SW480 (cell line): ENCODE results near the gene SIRT7.
"Not testable (repeated sequence)": the region's sequence is repeated elsewhere in the genome, so short reads cannot be mapped to it uniquely, and the experiment has no call there.

Source experiments
- DNase-seq: peaks from one replicate; pipeline ENCODE4 v3.0.0-alpha.2; 2016; ENCODE audit warnings: low spot score

SIRT7 gene

DNA sequence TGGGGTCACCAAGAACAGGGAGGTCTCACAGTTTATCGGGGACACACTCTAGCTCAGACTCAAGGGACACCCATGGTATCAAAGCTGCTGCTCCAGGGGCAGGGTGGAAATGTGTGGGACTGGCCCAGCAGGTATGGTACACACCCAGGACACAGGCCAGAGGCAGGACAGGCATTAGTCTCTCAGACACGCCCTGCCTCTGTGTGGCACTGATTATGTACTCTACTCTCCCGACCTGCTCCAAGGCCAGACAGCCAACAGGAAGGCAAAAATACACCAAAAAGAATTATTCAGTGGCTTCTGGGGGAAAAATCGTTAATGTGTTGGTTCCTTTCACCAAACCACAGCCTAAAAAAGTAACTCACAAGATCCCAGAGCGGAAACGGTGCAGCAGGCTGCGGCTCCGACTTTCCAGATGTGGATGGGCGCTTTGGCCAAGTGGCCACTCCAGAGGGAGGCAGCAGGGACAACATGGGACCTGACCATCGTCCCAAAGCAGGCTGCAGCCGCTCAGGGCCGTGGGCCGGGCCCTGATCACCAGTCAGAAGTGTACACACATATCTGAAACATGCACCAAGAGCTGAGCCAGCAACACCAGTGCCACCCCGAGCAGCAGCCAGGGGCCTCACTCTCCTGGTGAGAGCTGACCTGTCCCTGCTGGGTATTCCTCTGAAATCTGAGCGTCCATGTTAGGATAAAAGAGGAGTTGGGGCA, 1.0 kb upstream of the SIRT7 start:
- DNase-seq, result no peak

DNA sequence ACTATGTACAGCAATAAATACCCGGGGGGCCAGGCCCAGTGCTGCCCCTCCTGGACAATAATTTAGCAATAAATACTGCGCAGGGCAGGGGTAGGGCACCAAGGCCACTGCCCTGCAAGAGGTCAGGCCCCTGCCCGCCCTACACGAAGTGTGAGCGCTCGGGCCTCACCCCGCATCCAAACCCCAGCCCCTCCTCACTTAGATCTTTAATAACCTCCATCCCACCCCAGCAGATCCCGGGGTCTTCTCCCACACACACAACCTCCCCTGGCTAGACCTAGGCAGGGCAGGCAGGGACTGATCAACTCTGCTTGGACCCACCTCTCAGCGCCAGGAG, 325 bp upstream of the SIRT7 start:
- DNase-seq, result not testable (repeated sequence)

DNA sequence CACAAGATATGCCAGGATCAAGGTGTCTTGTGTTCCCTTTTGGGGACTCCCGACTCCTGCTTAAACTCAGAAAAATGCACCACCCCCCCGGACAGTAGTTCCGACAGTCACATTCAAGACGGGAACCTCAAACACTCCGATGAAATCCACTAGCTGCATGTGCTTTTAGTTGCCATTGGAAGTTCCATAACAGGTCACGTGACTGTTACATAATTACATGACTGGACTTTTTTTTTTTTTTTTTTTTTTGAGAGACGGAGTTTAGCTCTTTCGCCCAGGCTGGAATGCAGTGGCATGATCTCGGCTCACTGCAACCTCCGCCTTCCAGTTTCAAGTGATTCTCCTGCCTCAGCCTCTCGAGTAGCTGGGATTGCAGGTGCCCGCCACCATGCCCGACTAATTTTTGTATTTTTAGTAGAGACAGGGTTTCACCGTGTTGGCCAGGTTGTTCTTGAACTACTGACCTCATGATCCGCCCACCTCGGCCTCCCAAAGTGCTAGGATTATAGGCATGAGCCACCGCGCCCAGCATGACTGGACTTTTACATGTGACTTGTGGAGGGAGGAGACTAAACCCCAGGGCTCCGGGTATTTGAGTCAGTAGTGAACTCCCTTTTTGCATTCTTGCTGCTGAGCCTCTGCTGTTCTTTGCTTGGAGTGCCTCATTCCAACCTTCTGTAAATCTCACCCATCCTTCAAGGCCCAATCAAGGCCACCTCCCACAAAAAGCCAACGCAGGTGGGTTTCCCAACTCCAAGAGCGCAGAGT, 1.6 kb downstream of the SIRT7 start:
- no peak for DNase-seq

DNA sequence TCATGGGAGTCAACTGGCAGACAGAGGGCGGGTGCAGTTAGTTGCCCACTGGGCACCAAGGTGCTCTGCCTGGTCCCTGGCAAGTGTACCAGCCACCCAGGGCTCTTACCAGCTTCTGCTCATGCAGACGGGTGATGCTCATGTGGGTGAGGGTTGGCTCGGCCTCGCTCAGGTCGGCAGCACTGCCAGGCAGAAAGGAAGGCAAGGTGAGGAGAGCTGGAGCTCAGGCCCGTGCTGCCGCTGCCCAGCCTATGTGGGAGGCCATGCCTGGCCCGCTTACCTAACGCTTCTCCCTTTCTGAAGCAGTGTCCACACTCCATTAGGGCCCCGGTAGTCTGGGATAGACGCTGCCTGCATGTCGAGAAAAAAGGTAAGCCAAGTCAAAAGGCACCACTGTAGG, 2.6 kb downstream of the SIRT7 start:
- DNase-seq, result no peak

DNA sequence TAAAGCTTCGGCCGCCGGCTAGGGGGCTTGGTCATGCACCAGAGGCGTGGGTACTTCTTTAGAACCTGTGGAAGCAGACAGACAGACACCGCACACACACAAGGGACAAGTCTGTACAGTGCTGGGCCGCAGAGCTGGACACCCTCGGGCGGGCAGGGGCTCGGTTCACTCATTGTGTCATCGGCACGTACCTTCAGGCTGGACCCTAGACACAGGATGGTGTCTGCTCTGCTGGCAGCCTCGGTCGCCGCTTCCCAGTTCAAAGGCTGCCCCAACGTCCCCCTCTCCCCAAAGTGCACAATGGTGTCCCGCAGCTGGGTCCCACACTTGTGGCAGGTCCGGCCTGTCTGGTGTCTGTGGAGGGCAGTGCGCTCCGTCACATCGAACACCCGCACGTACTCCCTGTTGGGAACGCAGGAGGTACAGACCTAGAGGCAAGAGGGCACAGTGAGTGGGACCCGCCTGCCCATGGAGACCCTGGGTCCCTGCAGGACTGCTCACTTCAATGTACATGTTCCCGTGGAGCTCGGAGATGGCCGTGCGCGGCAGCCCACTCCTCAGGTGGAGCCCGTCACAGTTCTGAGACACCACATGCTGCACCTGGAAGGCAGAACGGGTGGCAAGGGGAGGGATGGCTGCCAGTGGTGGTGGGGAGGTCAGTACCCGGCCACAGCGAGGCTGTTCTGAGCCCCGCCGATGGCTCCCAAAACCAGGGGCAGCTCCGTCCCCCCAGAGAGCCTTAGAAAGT, 3.7 kb downstream of the SIRT7 start:
- no peak for DNase-seq

DNA sequence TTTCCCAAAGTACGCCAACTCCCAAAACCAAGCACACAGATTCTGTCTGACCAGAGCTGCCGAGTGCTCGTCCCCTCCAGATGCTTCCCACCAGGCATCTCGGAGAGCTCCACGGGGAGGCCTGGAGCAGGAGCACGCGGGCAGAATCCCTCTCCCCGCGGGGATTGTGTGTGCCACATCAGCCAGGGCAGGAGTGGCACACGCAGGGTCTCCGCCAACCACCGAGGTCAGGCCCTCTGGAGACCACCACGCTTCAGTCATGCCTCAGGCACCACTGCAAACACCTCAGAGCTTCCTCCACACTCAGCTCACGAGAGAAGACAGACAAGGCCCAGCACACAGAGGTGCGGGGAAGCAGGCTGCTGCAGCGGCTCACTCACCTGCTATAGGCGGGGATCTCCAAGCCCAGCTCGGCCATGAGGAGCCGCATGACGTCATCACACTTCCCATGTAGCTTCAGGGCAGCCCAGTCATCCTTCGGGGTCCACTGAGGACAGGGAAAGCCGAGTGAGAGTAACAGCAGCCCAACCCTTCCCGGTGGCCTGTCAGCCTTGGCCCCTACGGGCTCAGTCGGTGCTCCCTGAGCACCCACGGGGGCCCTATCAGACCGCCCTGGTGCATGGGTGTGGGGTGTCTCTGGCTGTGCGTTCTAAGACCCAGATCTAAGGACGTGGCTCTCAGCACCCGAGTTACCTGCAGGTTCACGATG, 4.4 kb downstream of the SIRT7 start:
- DNase-seq, result no peak

DNA sequence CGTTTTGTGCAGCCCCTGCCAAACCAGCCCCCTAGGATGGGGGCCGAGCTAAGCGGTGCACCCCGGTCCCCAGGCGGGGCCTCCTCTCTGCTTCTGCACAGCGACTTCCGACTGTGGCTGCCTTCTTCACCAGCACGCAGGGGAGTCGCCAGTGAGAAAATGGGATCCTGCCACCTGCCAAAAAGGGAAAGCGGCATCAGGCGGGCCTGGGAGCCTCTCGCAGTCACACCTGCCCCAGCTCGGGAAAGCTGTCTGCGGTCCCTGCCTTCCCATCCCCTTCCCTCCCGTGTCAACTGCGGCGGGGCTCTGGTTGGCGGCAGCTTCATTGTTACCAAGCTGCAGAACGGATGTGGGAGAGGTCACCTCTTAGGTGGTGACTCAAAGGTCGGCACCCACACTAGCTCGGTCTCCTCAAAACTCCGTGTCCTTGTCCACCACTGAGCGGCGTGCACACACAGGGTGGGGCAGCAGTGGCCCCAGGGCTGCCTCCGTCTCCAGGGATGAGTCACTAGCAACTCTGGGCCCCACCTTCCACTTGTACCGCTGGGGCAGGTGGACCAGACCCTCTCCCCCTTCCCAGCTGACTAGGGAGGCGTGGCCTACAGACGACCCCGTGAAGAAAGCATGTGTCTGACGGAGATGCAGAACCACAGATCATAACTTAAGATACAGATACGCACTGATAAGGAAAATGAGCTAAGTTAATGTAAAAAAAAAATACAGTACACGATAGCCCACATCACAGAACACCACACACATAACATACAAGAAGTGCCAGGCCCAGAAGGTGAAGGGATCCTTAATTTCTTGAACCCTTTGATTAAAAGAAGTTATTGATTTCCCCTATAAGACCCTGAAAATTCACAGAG, 5.3 kb downstream of the SIRT7 start:
- DNase-seq, result peak; percentile 99

DNA sequence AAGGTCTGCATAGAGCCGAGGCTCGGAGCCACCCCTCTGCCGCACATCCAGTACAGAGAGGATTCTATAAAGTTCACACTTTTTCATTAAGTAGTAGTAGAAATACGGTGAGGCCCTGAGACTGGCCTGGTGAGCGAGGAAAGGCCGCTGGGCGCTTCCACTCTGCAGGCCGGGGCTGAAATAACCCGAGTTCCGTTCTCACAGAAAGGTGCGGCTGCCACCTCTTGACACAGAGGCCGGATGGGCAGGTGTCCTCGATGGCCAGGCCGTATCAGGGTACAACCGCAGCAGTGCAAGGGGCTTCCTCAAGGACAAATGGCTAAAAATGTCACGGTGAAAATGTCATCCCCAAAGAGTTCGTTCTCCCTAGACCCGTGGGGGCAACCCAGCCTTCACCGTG, 6.0 kb downstream of the SIRT7 start:
- DNase-seq, result no peak

DNA sequence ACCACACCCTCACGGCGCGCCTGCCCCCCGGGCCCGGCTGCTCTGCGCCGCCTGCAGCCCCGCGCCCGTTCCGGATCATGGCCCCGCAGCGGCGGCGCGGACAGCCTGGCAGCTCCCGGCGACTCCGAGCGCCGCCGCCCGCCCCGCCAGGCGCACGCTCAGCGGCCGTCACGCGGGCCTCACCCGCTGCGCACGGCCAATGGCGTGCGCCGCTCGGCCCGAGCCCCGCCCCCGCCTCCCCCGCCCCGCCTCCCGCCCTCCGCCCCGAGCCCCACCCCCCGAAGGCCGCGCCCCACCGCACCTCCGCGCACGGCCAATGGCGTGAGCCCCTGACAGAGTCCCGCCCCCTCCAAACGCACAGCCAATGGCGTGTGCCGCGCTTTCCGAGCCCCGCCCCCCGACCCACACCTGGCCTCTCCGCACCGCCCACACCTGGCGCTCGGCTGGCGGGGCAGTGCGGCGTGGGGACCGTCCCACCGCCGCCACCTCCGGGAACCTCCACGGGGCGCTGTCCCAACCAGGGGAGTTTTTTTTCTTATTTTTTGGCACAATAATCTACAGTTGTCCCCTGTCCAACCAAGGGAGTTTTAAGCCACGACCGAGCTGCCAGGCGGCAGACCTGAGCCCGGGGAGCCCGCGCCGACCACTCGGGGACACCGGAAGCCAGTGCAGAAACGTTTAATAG, 6.6 kb downstream of the SIRT7 start, which contains the start of gene PCYT2:
Gene PCYT2, minus strand, starts transcription at position 123 of the 685 bp plus-strand sequence. Its CDS starts 44 bp downstream, at position 79.
- peak; percentile 91 for DNase-seq

DNA sequence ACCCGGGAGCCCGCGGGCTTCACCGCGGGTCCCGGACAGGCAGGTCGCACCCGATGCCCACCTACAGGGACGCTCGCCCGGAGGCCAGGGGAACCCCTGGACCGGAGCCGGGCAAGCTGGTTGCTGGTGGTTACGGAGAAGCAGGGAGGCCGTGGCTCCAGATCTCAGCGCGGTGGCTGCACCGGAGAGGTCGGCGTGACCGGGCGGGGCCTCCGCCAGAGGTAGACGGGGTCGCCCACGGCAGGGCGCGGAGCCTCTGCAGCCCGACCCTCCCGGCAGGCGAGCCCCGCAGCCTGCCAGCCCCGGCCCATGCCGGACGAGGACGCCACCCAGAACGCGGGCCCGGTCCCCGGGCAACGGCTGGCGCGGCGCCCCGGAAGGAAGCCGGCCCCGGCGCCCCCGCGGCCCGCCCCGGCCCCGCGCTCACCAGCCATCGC, 7.1 kb downstream of the SIRT7 start:
- DNase-seq, result no peak

DNA sequence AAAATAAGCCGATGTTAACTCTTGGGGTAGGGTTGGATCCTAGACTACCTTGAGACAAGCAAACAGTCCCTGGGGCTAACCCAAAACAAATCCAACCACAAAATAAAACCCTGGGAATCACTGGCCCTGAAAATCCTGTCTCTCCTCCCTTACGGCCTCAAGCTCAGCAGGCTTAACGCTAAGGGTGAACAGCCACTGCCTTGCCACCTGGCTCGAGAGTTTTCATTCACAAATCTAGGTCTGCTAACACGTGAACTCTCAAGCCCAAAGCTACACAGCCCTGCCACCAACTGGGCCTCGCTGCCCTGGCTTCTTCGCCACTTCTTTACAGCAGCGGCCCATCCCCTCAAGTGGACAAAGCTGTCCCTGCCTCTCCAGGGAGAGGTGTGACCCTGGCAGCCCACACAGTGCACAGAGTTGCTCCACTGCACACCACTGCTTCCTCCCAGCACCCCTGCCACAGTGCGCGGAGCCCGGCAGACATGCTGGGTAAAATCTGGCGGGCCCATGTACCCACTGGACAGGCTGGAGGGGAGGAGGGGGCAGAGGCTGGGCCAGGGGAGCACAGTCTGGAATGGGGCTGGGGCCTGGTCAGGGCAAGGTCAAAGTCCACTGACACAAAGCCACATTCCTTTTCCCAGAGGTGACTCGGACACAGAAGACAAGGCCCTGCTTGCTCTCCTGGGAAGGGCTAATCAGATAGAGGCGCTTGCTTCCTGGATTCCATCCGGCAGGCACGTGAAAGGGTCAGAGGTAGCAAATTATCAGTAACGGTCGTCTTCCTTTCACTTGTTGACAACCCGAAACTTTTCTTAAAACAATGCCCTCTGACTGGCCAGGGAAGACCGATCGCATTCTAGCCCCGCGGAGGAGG, 7.8 kb downstream of the SIRT7 start:
- no peak for DNase-seq

DNA sequence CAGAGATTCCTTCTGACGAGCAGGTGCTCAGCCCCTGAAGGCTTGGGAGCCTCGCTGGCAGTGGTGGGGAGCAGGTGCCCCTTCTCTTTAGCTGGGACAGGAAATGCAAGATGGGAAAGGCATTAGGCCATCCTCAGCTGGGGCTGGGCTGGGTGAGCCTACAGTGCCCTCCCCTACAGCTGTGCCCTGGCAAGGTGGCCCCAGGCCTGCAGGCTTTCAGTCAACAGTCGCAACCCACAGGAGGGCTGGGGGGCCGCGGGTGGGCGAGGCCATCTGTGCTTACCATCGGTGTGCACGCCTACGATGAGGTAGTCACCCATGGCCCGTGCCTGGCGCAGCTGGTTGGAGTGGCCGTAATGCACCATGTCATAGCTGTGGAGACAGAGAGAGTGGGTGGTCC, 8.7 kb downstream of the SIRT7 start:
- no peak for DNase-seq

DNA sequence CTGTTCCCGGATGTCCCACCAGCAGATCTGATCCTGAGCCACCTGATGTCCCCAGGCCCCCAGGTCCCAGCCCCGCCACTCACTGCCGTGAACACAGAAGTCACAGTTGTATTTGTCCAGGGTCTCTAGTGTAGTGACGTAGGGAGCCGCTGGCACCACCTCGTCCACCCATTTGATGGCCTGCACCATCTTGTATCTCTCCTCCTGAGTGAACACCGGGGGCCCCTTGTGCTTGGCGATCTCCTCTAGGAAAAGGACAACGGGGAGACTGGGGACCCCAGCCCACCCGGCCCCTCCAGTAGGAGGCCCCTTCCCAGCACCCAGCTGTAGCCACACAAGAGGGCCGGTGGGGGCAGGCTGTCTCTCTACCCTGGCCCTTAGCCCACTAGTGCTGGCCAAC, 9.2 kb downstream of the SIRT7 start:
- no peak for DNase-seq

DNA sequence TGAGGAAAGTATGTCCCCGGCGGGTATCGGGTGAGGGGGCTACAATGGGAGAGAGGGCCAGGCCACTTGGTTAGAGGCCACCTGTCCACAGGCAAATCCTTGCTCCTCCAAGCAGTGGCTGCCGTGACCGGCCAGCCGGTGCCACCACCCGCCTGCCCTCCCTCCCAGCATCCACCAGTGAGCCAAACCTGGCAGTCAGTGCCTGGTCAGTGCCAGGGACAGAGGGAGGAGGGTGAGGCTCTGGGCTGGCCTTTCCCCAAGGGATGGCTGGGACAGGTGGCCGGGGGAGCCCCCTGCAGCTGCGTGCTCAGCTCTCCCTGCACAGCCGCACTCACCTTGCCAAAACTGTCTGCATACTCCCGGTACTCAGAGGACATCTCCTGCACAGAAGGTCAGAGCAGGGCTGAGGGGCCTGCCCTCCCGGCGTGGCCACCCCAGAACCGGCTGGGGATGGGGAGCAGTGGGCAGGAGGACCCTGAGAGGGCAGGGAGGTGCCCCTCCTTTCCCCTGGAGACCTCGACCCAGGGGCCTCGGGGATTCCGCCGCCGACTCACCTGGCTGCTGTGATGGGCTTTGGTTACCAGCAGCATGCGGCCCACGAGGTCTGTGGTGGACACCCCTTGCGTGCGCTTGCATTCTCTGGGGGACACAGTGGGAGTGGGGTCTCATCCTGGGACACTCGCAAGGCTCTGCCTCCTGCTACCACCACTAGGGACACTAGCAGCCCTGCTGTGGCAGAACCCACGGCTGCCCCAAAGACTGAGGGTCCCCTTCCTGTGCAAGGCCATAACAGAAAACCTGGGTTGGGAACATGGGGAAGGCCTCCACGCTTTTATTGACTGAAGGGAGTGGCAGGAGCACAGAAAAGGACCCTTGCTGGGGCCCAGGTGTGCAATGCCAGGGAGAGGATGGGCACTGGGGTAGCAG, 10.5 kb downstream of the SIRT7 start:
- DNase-seq, result no peak

DNA sequence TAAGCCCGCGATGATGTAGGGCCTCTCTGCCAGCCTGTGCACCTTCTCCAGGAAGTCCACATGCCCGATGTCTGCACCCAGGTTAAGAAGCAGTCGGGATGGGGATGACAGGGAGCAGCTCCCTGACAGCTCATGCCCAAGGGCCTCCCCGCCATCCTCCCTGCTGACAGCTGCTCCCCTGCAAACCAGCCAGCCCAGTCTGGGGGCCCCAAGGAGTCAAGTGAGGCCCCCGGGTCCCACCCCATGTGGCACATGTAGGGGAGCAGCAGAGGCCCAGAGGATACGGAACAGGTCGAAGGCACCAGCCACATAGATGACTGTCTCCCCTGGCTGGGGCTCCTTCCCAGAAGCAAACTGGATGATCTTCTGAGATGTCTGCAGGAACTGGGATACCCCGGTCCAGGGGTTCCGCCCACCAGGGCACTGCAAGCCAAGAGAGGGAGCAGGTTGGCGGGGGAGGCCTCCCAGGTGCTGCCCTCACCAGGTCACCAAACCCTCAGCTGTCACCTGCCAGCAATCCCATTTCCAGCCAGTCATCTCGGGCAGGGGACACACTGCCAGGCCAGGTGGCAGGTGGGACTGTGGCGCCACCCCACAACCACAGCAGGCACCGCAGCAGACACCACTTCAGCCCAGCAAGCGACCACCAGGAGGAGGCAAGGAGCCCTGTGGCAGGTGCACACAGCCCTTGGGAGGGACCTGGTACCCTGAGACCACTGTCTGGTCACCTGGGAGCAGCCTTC, 11.3 kb downstream of the SIRT7 start:
- DNase-seq, result no peak

DNA sequence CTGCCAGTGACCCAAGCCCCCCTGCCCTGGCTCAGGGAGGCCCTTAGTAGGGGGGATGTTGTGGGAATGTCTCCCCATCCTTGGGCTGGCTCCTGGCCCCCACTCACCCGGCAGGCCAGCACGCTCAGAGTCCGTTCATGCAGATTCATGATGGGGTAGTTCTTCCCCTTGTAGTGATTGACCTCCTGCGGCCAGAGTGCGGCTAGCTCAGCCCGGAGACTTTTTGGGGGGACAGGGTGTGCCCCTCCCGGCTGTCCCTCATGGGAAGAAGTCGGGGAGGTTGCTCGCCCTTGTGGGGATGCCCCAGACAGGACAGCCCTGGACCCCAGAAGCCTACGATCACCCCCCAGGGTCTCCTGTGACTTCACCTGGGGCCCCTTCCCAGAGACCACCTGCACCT, 12.0 kb downstream of the SIRT7 start:
- no peak for DNase-seq

DNA sequence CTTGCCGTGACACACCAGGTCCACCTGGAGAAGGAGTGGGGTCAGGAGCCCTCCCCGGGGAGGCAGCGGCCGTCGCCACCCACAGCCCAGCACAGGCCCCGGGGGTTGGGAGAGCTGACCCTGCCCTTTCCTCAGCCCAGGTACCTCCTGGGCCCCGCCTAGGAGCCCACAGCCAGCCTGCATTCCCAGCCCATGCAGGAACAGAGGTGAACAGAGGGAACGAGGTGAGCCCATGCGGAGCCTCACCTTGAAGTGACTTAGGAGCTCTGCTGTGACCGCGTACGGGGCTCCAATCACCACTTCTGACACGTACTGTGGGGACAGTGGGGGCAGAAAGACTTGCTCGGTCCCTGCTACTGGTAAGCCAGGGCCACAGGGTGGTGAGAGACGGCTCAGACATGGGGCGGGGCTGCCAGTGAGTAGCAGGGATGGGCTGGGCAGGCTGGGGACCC, 12.5 kb downstream of the SIRT7 start:
- DNase-seq, result no peak
